ENCODE results near the gene NR3C2. TPM values are rescaled to one million over a fixed set of nuclear protein-coding genes. Genes with fewer than 3 reads are reported as not detected.

The NR3C2 gene
- total RNA-seq, 1 donor from 2014 or later = 0.75 TPM

DNA sequence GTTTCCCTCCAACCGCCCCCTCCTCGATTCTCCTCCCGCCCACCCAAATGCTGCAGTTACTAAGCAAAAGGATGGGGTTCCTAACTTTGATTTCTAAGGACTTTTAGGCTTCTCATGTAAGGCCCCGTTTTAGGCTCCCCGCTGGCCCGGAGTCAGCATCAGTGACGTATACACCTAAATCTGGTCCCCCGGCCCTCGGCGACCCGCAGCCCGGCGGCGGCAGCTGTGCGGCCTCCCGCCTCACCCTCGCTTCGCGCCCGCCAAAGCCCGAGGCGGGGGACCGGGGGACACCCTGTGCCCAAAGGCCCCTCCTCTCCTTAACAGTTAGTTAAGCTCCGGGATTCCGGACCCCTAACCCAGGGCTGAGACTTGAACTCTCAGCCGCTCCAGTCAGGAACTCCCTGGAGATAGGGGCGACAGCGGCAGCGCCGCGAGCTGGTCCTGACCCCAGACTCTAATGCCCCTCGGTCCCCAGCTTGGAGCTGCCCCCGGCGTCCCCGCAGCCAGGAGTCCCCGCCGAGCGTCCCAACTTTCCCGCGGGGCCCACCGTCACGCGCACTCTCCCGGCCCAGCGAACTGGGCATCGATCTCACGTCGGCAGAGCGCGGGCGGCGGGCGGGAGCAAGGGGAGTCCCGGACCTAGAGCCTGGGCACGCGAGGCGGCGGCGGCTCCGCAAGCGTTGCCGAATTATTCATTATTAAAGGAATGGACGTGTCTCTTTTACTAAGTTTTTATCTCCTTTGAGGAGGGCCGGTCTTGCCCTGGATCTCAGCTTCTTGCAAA, 1.5 kb upstream of the NR3C2 start:
- TF ChIP-seq, protein P1, sequence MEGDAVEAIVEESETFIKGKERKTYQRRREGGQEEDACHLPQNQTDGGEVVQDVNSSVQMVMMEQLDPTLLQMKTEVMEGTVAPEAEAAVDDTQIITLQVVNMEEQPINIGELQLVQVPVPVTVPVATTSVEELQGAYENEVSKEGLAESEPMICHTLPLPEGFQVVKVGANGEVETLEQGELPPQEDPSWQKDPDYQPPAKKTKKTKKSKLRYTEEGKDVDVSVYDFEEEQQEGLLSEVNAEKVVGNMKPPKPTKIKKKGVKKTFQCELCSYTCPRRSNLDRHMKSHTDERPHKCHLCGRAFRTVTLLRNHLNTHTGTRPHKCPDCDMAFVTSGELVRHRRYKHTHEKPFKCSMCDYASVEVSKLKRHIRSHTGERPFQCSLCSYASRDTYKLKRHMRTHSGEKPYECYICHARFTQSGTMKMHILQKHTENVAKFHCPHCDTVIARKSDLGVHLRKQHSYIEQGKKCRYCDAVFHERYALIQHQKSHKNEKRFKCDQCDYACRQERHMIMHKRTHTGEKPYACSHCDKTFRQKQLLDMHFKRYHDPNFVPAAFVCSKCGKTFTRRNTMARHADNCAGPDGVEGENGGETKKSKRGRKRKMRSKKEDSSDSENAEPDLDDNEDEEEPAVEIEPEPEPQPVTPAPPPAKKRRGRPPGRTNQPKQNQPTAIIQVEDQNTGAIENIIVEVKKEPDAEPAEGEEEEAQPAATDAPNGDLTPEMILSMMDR (IDR thresholded peaks at IDR 0.05) = no peak
- Mint-ChIP-seq H3K27ac (ENCODE audit: unreplicated experiment) (no peak overlapping the region), H3K4me1 (ENCODE audit: unreplicated experiment) (peaks cover 24% of the 10 kb centered on the region), H3K4me3 (ENCODE audit: unreplicated experiment) (peak overlapping the region; percentile 95), H3K36me3 (ENCODE audit: unreplicated experiment) (no peaks in the 10 kb centered on the region), H3K9me3 (ENCODE audit: unreplicated experiment) (no peaks in the 10 kb centered on the region), H3K27me3 (ENCODE audit: unreplicated experiment) (peaks cover 73% of the 10 kb centered on the region)
- DNase-seq (ENCODE audit: extremely low spot score, unreplicated experiment) = no peak

DNA sequence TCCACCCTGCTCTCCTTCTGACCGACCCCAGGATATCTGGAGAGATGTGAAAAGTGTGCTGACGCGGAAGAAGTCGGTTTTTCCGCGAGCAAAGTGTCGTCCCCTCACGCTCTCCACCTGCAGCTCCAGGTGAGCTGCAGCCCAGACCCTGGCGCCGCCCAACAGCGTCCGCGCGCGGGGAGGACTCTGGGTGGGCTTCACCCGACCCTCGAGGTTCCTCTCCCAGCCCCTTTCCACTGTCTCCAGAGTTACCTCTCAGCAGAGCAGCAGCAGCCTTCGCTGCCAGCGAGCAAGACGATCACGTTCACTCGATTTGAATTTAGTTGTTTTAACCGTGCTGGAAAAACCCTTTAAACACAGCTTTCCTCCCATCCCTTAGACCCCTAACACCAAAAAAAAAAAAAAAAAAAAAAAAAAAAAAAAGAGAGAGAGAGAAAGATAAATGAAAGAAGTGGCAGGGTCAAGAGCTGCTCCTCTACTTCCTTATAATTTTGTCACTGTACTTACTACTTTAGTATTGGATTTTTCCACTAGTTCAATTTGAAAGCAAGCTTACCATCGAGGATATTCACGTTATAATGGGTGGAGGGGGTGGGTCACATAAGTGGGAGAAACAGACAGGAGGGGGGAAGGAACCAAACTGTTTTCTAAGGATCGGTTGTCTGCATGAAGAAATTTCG, 758 bp upstream of the NR3C2 start:
- Mint-ChIP-seq H3K27me3 (ENCODE audit: unreplicated experiment) (peaks cover 70% of the 10 kb centered on the region), H3K27ac (ENCODE audit: unreplicated experiment) (peak overlapping the region; percentile 41), H3K4me3 (ENCODE audit: unreplicated experiment) (peak overlapping the region; percentile 95), H3K9me3 (ENCODE audit: unreplicated experiment) (no peaks in the 10 kb centered on the region), H3K4me1 (ENCODE audit: unreplicated experiment) (peaks cover 24% of the 10 kb centered on the region), H3K36me3 (ENCODE audit: unreplicated experiment) (no peaks in the 10 kb centered on the region)
- no peak for DNase-seq (ENCODE audit: extremely low spot score, unreplicated experiment)
- TF ChIP-seq, protein P1 (IDR thresholded peaks at IDR 0.05) = no peak

GRCh38 chr4:148441624-148441985, 609 bp downstream of the NR3C2 start:
- Mint-ChIP-seq H3K4me1 (ENCODE audit: unreplicated experiment) (peaks cover 24% of the 10 kb centered on the region), H3K4me3 (ENCODE audit: unreplicated experiment) (peak overlapping the region; percentile 95), H3K27me3 (ENCODE audit: unreplicated experiment) (peaks cover 62% of the 10 kb centered on the region), H3K36me3 (ENCODE audit: unreplicated experiment) (no peaks in the 10 kb centered on the region), H3K9me3 (ENCODE audit: unreplicated experiment) (no peaks in the 10 kb centered on the region), H3K27ac (ENCODE audit: unreplicated experiment) (no peak overlapping the region)
- DNase-seq (ENCODE audit: extremely low spot score, unreplicated experiment) = no peak
- TF ChIP-seq, protein P1 (IDR thresholded peaks at IDR 0.05) = no peak

DNA sequence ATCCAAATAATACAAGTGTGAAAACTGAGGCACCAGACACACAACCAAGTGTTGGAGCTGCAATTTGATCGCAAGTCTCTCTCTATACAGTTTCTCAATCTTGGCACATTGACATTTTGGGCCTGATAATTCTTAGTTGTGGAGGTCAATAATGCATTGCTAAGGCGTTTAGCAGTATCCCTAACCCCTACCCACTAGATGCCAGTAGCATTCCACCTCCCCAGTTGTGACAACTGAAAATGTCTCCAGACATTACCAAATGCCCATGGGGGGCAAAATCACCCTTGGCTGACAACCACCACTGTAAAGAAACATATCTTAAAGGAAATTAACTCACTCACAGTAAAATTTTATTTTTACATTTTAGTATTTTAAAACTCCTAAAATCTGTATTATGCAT, 4.2 kb downstream of the NR3C2 start:
- no peak for DNase-seq (ENCODE audit: extremely low spot score, unreplicated experiment)
- Mint-ChIP-seq H3K27me3 (ENCODE audit: unreplicated experiment) (peaks cover 59% of the 10 kb centered on the region), H3K36me3 (ENCODE audit: unreplicated experiment) (no peaks in the 10 kb centered on the region), H3K4me1 (ENCODE audit: unreplicated experiment) (peaks cover 11% of the 10 kb centered on the region), H3K27ac (ENCODE audit: unreplicated experiment) (no peak overlapping the region), H3K4me3 (ENCODE audit: unreplicated experiment) (no peak overlapping the region), H3K9me3 (ENCODE audit: unreplicated experiment) (no peaks in the 10 kb centered on the region)
- TF ChIP-seq, protein P1 (IDR thresholded peaks at IDR 0.05) = no peak

DNA sequence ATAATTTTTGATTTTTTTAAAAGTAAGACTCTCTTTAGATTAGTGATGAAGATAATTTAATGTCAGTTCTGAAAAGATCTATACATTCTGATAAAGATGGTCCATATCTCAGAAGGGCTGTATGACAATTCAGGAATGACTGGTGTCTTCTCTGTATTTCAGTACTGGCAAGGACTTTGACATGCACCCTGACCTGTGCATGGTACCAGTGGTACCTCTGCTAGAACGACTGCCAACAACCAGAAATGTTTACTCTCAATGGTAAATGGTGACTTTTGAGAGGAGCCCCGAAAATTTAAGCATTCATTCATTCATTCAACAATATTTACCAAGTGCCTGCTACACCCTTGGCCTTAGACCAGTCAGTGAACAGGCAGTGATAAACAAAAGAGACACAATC, 4.8 kb downstream of the NR3C2 start:
- Mint-ChIP-seq H3K27me3 (ENCODE audit: unreplicated experiment) (peaks cover 59% of the 10 kb centered on the region), H3K4me3 (ENCODE audit: unreplicated experiment) (no peak overlapping the region), H3K4me1 (ENCODE audit: unreplicated experiment) (peaks cover 6% of the 10 kb centered on the region), H3K9me3 (ENCODE audit: unreplicated experiment) (no peaks in the 10 kb centered on the region), H3K27ac (ENCODE audit: unreplicated experiment) (no peak overlapping the region), H3K36me3 (ENCODE audit: unreplicated experiment) (no peaks in the 10 kb centered on the region)
- no peak for DNase-seq (ENCODE audit: extremely low spot score, unreplicated experiment)
- TF ChIP-seq, protein P1 (IDR thresholded peaks at IDR 0.05) = no peak
